ENCODE data around the gene NUBP2.

Gene NUBP2

GRCh38 chr16:1772362-1772907 lies 10.3 kb upstream of the NUBP2 start, which contains the start of gene EME2:
Gene EME2, plus strand, starts transcription at chr16:1772810. Its CDS starts 418 bp downstream, at chr16:1773228.
- peak; percentile 25 to 41 for DNase-seq (ENCODE audit: low read depth in 2 of 2)

- peak; percentile 74 to 78 for DNase-seq (ENCODE audit: low read depth in 2 of 2)
Measured at GRCh38 chr16:1772908-1773702, 9.7 kb upstream of the NUBP2 start, which contains the start of gene MRPS34. Gene MRPS34, minus strand, starts transcription at chr16:1773134. Its CDS starts 15 bp downstream, at chr16:1773119.

GRCh38 chr16:1773703-1774447 lies 8.9 kb upstream of the NUBP2 start:
- no peak for DNase-seq (ENCODE audit: low read depth in 2 of 2)

- DNase-seq (ENCODE audit: low read depth in 2 of 2), result no peak
Measured at GRCh38 chr16:1774448-1774780, 8.3 kb upstream of the NUBP2 start.

GRCh38 chr16:1775006-1775845 lies 7.5 kb upstream of the NUBP2 start:
- DNase-seq (ENCODE audit: low read depth in 2 of 2), result no peak

- no peak for DNase-seq (ENCODE audit: low read depth in 2 of 2)
Measured at GRCh38 chr16:1775846-1776671, 6.7 kb upstream of the NUBP2 start.

- DNase-seq (ENCODE audit: low read depth in 2 of 2), result no peak
Measured at GRCh38 chr16:1776672-1776955, 6.1 kb upstream of the NUBP2 start.

- DNase-seq (ENCODE audit: low read depth in 2 of 2), result no peak
Measured at GRCh38 chr16:1776991-1777374, 5.8 kb upstream of the NUBP2 start.

GRCh38 chr16:1777375-1778199 lies 5.2 kb upstream of the NUBP2 start:
- DNase-seq (ENCODE audit: low read depth in 2 of 2), result no peak

- DNase-seq (ENCODE audit: low read depth in 2 of 2), result no peak
Measured at GRCh38 chr16:1778200-1779179, 4.3 kb upstream of the NUBP2 start.

- DNase-seq (ENCODE audit: low read depth in 2 of 2), result no peak
Measured at GRCh38 chr16:1779234-1779701, 3.5 kb upstream of the NUBP2 start.

GRCh38 chr16:1779741-1780676 lies 2.8 kb upstream of the NUBP2 start:
- DNase-seq (ENCODE audit: low read depth in 2 of 2), result no peak

GRCh38 chr16:1780677-1781072 lies 2.1 kb upstream of the NUBP2 start:
- no peak for DNase-seq (ENCODE audit: low read depth in 2 of 2)

- DNase-seq (ENCODE audit: low read depth in 2 of 2), result no peak
Measured at GRCh38 chr16:1781254-1781653, 1.5 kb upstream of the NUBP2 start.

- DNase-seq (ENCODE audit: low read depth in 2 of 2), result no peak
Measured at GRCh38 chr16:1781758-1782407, 877 bp upstream of the NUBP2 start.

GRCh38 chr16:1784977-1785845 lies 2.5 kb downstream of the NUBP2 start:
- no peak for DNase-seq (ENCODE audit: low read depth in 2 of 2)

- DNase-seq (ENCODE audit: low read depth in 2 of 2), result no peak
Measured at GRCh38 chr16:1785846-1786170, 3.0 kb downstream of the NUBP2 start.

All from stimulated activated CD4-positive, alpha-beta T cell treated with anti-CD3 and anti-CD28 coated beads, Interleukin-12 subunit alpha, Interleukin-12 subunit beta, amount 100 ng/mL, for 24 hours (primary cell).